Fibroblast of lung (primary cell): ENCODE measurements around the gene UVRAG. TPM values are rescaled to one million over a fixed set of nuclear protein-coding genes. Genes with fewer than 3 reads are reported as not detected.

Experiments used
- DNase-seq, 2 donors: peaks; one replicate each; pipeline versions ENCODE4 v3.0.0 to v3.0.0-alpha.2; 2010; ENCODE audit warnings: low read depth in 2 of 2
- H2AFZ ChIP-seq: 2 replicates; pipeline ENCODE4 v1.5.1; 2012; ENCODE audit warnings: low read length, control low read depth, inconsistent platforms
- H3K27ac ChIP-seq: 2 replicates; pipeline ENCODE4 v1.5.1; 2011; ENCODE audit warnings: low read length, control low read depth; ENCODE audit not compliant: insufficient read depth
- H3K27me3 ChIP-seq: 2 replicates; pipeline ENCODE4 v1.5.1; 2011; ENCODE audit warnings: mild to moderate bottlenecking, low read length; ENCODE audit not compliant: control insufficient read depth, insufficient read depth
- H3K36me3 ChIP-seq: 2 replicates; pipeline ENCODE4 v1.5.1; 2011; ENCODE audit warnings: low read length; ENCODE audit not compliant: control insufficient read depth, insufficient read depth
- H3K4me1 ChIP-seq: 2 replicates; pipeline ENCODE4 v1.5.1; 2011; ENCODE audit warnings: low read length; ENCODE audit not compliant: control insufficient read depth, insufficient read depth; ENCODE audit errors: extremely low read depth
- H3K4me2 ChIP-seq: 2 replicates; pipeline ENCODE4 v1.5.1; 2011; ENCODE audit warnings: low read length, control low read depth; ENCODE audit not compliant: insufficient read depth; ENCODE audit errors: extremely low read depth
- H3K4me3 ChIP-seq, 4 experiments: fragments of 200-600 bp in 1 of 4; sonication (generic) in 1 of 4; replicated peaks in 1 of 4; 2 replicates each; pipeline ENCODE4 v1.5.1; 2011 to 2016; ENCODE audit warnings: low read length in 4 of 4, low read depth in 3 of 4, mild to moderate bottlenecking in 3 of 4, control low read depth in 2 of 4, inconsistent platforms in 1 of 4, mixed read lengths in 1 of 4; ENCODE audit not compliant: insufficient read depth in 1 of 4; ENCODE audit errors: control extremely low read depth in 1 of 4
- H3K79me2 ChIP-seq: 2 replicates; pipeline ENCODE4 v1.5.1; 2012; ENCODE audit warnings: mild to moderate bottlenecking, low read length, inconsistent platforms; ENCODE audit not compliant: control insufficient read depth, insufficient read depth
- H3K9ac ChIP-seq: 2 replicates; pipeline ENCODE4 v1.5.1; 2011; ENCODE audit warnings: mild to moderate bottlenecking, low read length, control low read depth; ENCODE audit not compliant: insufficient read depth
- H3K9me3 ChIP-seq: 2 replicates; pipeline ENCODE4 v1.5.1; 2012; ENCODE audit warnings: low read depth, low read length; ENCODE audit not compliant: control insufficient read depth, insufficient read depth
- H4K20me1 ChIP-seq: 2 replicates; pipeline ENCODE4 v1.5.1; 2011; ENCODE audit warnings: low read length; ENCODE audit not compliant: control insufficient read depth, insufficient read depth; ENCODE audit errors: extremely low read depth
- CTCF ChIP-seq, 2 donors: IDR thresholded peaks in 1 of 2; conservative IDR thresholded peaks in 1 of 2; 1 replicate in 1 of 2; 2 replicates in 1 of 2; pipeline ENCODE4 v1.5.1; 2011 to 2012; ENCODE audit warnings: low read length in 2 of 2, control low read depth in 1 of 2, inconsistent platforms in 1 of 2, low read depth in 1 of 2, mild to moderate bottlenecking in 1 of 2
- EZH2 ChIP-seq: IDR thresholded peaks from 2 replicates; pipeline ENCODE4 v1.5.1; 2012; ENCODE audit warnings: low read length, control low read depth, mild to moderate bottlenecking; ENCODE audit errors: missing control alignments
- polyA plus RNA-seq, 2 donors: library from polyadenylated mRNA; depleted of rRNA in 1 of 2; stranded (reverse) in 1 of 2; unstranded in 1 of 2; fragments of >200 nt; gene quantifications; 2 replicates each; pipeline ENCODE4 v1.2.1, GENCODE V29; 2011 to 2012; ENCODE audit warnings: missing spikeins in 1 of 2
- total RNA-seq: library from RNA; depleted of rRNA; stranded (reverse); fragments of >200 nt; gene quantifications from 2 replicates; pipeline ENCODE4 v1.2.1, GENCODE V29; 2014

The UVRAG gene
- total and polyA plus RNA-seq, 2 donors (not counting 1 experiment from before 2014, with no cell fraction given): 15.8 to 22.1 TPM

GRCh38 chr11:76090821-76091220 lies 275.8 kb downstream of the UVRAG start:
- Histone ChIP-seq H4K20me1 (no peaks in the 10 kb centered on the region), H3K9ac (no peak overlapping the region), H3K27ac (no peak overlapping the region), H2AFZ (no peak overlapping the region), H3K36me3 (no peaks in the 10 kb centered on the region), H3K9me3 (no peaks in the 10 kb centered on the region), H3K4me2 (no peak overlapping the region), H3K79me2 (no peaks in the 10 kb centered on the region), H3K4me3 (no peak overlapping the region), H3K4me1 (no peaks in the 10 kb centered on the region), H3K27me3 (no peaks in the 10 kb centered on the region)
- DNase-seq: no peak
- TF ChIP-seq CTCF (conservative IDR thresholded peaks at IDR 0.05 in 1 of 2, IDR thresholded peaks at IDR 0.05 in 1 of 2; ENCODE audit: low read depth in 1 of 2, low read length in 2 of 2) (no peak), EZH2 (no peak)

- Histone ChIP-seq H3K4me3 (no peak overlapping the region), H3K9ac (no peak overlapping the region), H4K20me1 (no peaks in the 10 kb centered on the region), H3K4me2 (no peak overlapping the region), H2AFZ (no peak overlapping the region), H3K27me3 (no peaks in the 10 kb centered on the region), H3K9me3 (no peaks in the 10 kb centered on the region), H3K36me3 (no peaks in the 10 kb centered on the region), H3K79me2 (no peaks in the 10 kb centered on the region), H3K27ac (no peak overlapping the region), H3K4me1 (no peaks in the 10 kb centered on the region)
- TF ChIP-seq EZH2: no peak
- TF ChIP-seq CTCF (conservative IDR thresholded peaks at IDR 0.05 in 1 of 2, IDR thresholded peaks at IDR 0.05 in 1 of 2; ENCODE audit: low read depth in 1 of 2, low read length in 2 of 2): no peak
- DNase-seq: no peak
Measured at GRCh38 chr11:76094740-76095139, 279.7 kb downstream of the UVRAG start.

GRCh38 chr11:76095891-76096290 lies 280.9 kb downstream of the UVRAG start:
- DNase-seq: no peak
- TF ChIP-seq CTCF (conservative IDR thresholded peaks at IDR 0.05 in 1 of 2, IDR thresholded peaks at IDR 0.05 in 1 of 2; ENCODE audit: low read depth in 1 of 2, low read length in 2 of 2): no peak
- no peak for TF ChIP-seq EZH2

More at GRCh38 chr11:76095891-76096290, 280.9 kb downstream of the UVRAG start:
- H2AFZ ChIP-seq: no peak overlapping the region
- no peak overlapping the region for H3K4me2 ChIP-seq
- H3K9me3 ChIP-seq: no peaks in the 10 kb centered on the region
- no peaks in the 10 kb centered on the region for H3K27me3 ChIP-seq
- H3K9ac ChIP-seq: no peak overlapping the region
- H3K36me3 ChIP-seq: no peaks in the 10 kb centered on the region
- no peak overlapping the region for H3K27ac ChIP-seq
- no peaks in the 10 kb centered on the region for H4K20me1 ChIP-seq
- H3K4me3 ChIP-seq: no peak overlapping the region
- no peaks in the 10 kb centered on the region for H3K79me2 ChIP-seq
- H3K4me1 ChIP-seq: no peaks in the 10 kb centered on the region
